VCaP (cell line): ENCODE measurements around the gene CRIM1.

ENCODE experiments used
- H3K27ac ChIP-seq: fragments of 450-650 bp; 2 replicates; pipeline ENCODE4 v1.5.1; 2017
- TF ChIP-seq, protein P1 (sequence below): fragments of 450-650 bp; conservative IDR thresholded peaks from 2 replicates; pipeline ENCODE4 v1.5.1; 2017; ENCODE audit warnings: mild to moderate bottlenecking, moderate library complexity

CRIM1 gene

DNA sequence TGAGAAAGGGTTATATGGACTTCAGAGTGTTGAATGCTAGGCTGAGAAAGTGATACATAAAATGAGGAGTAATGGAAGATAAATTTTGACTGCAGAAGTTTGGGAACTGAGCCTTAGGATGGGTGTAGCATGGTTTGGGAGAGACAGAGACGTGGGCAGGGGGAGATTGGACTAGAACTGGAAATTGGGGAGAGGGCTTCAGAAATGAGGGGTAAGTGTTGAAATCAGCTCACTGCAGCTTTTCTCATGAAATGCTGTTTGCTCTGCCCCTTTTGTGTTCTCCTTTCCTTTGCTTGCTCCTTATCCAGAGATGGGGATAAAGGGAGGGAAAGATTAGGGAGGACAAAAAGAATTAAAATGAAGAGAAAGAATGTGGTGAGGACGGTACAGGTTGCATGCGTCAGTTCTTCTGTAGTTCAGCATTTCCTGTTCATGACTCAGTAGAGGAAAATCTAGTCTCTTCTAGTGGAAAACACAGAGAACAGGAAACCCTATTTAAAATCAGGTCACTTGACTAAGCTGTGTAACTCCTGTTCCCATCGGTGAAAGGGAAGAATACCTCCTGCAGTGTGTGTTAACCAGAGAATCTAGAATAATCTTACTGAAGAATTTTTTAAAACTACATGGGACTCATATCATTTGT is 105.6 kb downstream of the CRIM1 start:
- H3K27ac ChIP-seq = no peak overlapping the region
- TF ChIP-seq, protein P1, sequence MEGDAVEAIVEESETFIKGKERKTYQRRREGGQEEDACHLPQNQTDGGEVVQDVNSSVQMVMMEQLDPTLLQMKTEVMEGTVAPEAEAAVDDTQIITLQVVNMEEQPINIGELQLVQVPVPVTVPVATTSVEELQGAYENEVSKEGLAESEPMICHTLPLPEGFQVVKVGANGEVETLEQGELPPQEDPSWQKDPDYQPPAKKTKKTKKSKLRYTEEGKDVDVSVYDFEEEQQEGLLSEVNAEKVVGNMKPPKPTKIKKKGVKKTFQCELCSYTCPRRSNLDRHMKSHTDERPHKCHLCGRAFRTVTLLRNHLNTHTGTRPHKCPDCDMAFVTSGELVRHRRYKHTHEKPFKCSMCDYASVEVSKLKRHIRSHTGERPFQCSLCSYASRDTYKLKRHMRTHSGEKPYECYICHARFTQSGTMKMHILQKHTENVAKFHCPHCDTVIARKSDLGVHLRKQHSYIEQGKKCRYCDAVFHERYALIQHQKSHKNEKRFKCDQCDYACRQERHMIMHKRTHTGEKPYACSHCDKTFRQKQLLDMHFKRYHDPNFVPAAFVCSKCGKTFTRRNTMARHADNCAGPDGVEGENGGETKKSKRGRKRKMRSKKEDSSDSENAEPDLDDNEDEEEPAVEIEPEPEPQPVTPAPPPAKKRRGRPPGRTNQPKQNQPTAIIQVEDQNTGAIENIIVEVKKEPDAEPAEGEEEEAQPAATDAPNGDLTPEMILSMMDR = no peak

DNA sequence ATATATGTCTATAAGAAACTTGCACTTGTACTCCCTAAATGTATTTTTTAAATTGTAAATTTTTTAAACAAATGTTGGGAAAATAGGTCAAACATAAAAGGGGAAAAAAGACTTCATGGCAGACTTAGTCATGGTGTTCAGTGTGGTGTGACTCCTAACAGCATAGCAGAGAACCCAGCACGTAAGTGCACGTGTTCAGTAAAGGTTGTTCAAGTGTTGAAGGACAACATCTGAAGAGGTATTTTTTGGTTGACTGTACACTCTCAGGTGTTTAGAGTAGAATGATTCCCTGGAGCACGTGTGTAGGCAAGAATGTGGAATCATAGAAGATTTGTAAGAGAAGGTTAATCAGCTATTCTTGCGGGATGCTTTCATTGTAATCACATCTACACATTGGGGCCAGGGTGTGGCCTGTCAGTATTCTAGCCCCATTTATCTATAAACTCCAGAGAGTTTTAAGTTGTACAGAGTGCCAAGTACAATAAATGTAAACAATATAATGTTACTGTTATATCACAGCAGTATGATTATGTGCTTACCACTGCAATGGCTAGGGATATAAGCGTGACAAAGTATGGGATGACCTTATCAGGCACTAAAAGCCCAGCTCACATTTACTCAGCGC is 106.8 kb downstream of the CRIM1 start:
- TF ChIP-seq, protein P1 = no peak
- H3K27ac ChIP-seq = no peak overlapping the region

DNA sequence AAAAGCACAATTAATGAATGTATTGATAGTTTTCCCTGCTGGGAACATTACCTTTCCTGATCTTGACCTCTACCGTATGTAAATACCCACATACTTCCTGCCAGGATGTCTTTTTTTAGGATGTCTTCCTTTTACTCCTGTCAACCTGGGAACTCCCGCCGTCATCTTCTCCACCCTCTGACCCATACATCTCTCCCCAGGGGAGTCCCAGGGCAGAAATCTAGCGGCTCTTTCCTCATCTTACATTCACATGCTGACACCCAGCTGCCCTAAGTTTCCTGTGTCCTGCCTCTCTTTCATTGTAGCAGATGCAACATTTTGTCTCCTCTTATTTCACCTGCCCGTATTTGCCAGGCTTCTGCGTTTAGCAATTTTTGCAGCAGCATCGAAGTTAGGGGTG is 107.8 kb downstream of the CRIM1 start:
- TF ChIP-seq, protein P1 = no peak
- H3K27ac ChIP-seq = no peak overlapping the region

DNA sequence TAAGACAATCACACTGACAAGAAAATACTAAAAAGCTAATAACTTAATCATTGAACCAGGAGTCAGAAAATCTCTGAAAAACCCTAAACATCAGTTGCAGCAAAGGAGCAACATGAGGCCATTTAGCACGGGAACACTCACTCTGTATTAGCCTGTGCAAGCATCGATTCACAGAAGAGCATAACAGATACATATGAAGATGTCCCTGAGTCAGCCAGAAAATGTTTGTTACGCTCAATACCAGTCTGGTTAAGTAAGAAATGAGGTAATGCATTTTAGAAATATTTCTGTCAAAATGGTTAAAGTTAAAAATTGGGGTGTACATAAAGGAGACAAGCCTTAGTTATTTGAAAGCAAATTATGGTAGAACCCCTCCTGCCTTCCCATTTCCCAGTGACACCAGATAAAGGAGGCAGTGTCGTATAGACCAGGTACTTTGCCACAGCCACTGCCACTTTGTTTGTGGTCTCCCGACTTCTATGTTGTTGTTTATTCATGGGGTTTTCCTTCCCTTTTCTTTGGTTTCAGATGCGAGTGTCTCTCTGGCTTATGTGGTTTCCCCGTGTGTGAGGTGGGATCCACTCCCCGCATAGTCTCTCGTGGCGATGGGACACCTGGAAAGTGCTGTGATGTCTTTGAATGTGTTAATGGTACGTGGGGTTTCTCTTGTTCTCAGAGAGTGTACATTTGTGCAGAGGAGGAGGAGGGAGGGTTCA is 108.6 kb downstream of the CRIM1 start:
- no peak overlapping the region; the same call in 1 of the 2 replicates for H3K27ac ChIP-seq
- TF ChIP-seq, protein P1 = no peak

DNA sequence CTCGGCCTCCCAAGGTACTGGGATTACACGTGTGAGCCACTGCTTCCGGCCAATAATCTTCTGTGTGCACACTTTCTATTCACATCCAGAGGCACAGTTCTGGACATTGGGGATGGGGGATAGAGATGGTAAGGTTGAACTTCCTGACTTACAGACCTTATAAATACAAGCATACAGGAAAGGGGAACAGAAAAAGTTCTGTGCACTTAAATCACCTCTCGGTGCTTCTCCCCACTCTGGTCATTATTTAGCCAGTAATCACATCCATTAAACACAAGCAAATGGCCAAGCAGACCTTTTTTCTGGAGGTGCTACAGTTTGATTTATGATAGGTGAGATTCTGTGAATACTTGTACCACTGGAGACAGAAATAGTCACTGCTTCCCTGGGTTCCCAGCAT is 110.6 kb downstream of the CRIM1 start:
- TF ChIP-seq, protein P1 = no peak
- peak overlapping the region; percentile 42; the same call in 1 of the 2 replicates for H3K27ac ChIP-seq

DNA sequence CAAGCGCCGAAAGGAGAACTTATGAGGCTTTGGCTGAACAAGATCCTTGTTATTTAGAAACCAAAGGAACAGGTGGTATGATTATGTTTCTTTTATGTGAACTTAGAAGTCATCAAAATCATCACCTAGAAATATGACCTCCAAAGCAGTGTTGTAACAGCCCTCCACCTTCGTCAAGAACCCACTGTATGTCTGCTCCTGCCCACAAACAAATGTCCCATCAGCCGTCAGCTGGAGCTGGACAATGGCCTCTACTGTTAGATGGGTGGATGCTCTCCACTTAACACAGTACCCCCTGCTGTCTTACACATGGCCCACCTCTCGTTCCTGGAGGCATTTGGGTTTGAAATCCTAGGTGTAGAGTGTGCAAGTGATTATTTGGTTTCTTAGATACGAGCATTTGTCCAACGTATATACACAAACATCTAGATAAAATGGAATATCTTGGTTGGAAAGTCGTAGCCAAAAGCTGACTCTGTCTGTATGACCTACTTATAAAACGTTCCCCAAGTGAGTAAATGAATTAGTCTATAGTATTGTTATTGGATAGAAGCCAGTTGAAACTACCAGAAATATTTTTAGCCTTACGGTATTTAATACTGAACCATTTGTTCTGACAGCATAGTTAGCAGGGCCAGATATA is 113.0 kb downstream of the CRIM1 start:
- TF ChIP-seq, protein P1 = no peak
- H3K27ac ChIP-seq = no peak overlapping the region

DNA sequence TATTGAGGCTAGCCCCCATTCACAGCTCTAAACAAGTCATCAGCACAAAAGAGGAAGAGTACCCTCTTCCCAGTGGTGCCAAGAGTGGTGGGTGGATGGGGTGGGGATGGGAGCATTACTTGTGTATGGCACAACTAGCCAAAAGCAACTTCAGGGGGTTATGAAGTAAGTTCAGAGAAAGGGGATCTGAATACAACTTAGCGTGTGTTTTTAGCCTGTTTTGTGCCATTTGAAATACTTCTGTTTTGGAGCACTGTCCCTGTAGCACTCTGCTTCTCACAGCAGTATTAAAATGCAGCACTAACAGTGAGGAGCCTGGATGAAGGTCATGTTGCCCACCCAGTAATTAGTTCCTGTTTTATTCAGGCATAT is 113.5 kb downstream of the CRIM1 start:
- TF ChIP-seq, protein P1 = no peak

More for the DNA sequence above, 113.5 kb downstream of the CRIM1 start:
- H3K27ac ChIP-seq = no peak overlapping the region
